MCF 10A (cell line): Measurements from ENCODE around the gene QSOX2. TPM values are rescaled to one million over a fixed set of nuclear protein-coding genes. Genes with fewer than 3 reads are reported as not detected.

Experiments
- BruUV-seq: library from RNA; stranded (reverse); fragments of 400-500 nt; replicated peaks from 2 replicates; lab custom pipeline; 2021; lab: Mats Ljungman, UMichigan
- CTCF ChIA-PET: fragments of 300-600 bp; sonication (Branson Sonifier 250); formaldehyde crosslinking; extraction: SDS; loops from one replicate; lab custom pipeline; 2021; ENCODE audit warnings: antibody characterized with exemption, inconsistent platforms; lab: Yijun Ruan, JAX
- POLR2A ChIA-PET: fragments of 300-600, 350-650 bp; sonication (Branson Sonifier 250); formaldehyde crosslinking; extraction: SDS; loops from one replicate; lab custom pipeline; 2020; ENCODE audit warnings: antibody characterized with exemption, inconsistent platforms; lab: Yijun Ruan, JAX
- DNase-seq: peaks from one replicate; pipeline ENCODE4 v3.0.0-alpha.2; 2018; ENCODE audit not compliant: unreplicated experiment
- H3K27ac Mint-ChIP-seq: one replicate; pipeline ENCODE4 v1.8.0; 2022; ENCODE audit warnings: mild to moderate bottlenecking, low read depth, mixed read lengths; ENCODE audit not compliant: unreplicated experiment
- H3K27me3 Mint-ChIP-seq: one replicate; pipeline ENCODE4 v1.8.0; 2022; ENCODE audit warnings: mixed read lengths; ENCODE audit not compliant: insufficient read depth, unreplicated experiment
- H3K36me3 Mint-ChIP-seq: one replicate; pipeline ENCODE4 v1.8.0; 2022; ENCODE audit warnings: mild to moderate bottlenecking, moderate library complexity, mixed read lengths; ENCODE audit not compliant: insufficient read depth, unreplicated experiment
- H3K4me1 Mint-ChIP-seq: one replicate; pipeline ENCODE4 v1.8.0; 2022; ENCODE audit warnings: mixed read lengths; ENCODE audit not compliant: insufficient read depth, unreplicated experiment
- H3K4me3 Mint-ChIP-seq: one replicate; pipeline ENCODE4 v1.8.0; 2022; ENCODE audit warnings: mild to moderate bottlenecking, moderate library complexity, mixed read lengths; ENCODE audit not compliant: unreplicated experiment
- H3K9me3 Mint-ChIP-seq: one replicate; pipeline ENCODE4 v1.8.0; 2022; ENCODE audit warnings: mixed read lengths; ENCODE audit not compliant: unreplicated experiment
- intact Hi-C: fragments of 100-400 bp; cut with micrococcal nuclease; formaldehyde crosslinking; loops from 2 replicates; pipeline ENCODE4 v1.14.1; 2022
- total RNA-seq: library from RNA; stranded (reverse); gene quantifications from 2 replicates; pipeline ENCODE4 v1.2.3, GENCODE V29; 2022
- TF ChIP-seq, protein P1 (sequence below): fragments of 200-600 bp; IDR thresholded peaks from one replicate; pipeline ENCODE4 v1.8.0; 2022; ENCODE audit warnings: antibody characterized with exemption, mild to moderate bottlenecking; ENCODE audit not compliant: unreplicated experiment

The QSOX2 gene
- total RNA-seq, 1 experiment from 2014 or later, result 27.7 TPM

DNA sequence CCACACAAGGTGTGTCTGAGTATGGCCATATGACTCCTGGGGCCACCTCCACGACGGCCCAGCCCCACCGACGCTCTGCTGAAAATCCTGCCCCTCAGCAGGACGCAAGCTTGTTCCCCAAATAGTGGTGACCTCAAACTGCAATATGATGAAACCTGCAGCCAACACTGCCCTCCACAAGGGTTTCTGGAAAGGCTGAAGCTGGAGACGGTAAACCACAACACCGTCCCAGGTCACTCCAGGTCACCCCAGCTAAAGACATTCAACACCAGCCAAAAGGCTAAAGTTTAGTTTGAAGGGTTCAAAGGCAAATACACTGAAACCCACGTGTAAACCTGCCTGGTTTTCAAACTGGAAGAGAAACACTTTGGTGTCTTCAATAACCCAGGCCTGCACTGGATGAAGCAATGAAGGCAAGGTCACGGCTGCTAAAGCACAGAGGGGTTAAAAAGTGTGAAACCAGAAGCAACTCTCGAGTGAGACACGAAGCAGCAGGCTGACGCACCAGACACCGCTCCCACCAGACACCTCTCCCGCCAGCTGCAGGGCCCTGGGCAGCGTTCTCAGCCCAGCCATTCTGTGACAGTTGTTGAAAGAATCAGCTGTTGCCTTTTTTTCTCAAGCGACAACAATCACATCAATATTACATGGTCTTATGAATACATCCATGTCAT, 38.9 kb downstream of the QSOX2 start:
- TF ChIP-seq, protein P1, sequence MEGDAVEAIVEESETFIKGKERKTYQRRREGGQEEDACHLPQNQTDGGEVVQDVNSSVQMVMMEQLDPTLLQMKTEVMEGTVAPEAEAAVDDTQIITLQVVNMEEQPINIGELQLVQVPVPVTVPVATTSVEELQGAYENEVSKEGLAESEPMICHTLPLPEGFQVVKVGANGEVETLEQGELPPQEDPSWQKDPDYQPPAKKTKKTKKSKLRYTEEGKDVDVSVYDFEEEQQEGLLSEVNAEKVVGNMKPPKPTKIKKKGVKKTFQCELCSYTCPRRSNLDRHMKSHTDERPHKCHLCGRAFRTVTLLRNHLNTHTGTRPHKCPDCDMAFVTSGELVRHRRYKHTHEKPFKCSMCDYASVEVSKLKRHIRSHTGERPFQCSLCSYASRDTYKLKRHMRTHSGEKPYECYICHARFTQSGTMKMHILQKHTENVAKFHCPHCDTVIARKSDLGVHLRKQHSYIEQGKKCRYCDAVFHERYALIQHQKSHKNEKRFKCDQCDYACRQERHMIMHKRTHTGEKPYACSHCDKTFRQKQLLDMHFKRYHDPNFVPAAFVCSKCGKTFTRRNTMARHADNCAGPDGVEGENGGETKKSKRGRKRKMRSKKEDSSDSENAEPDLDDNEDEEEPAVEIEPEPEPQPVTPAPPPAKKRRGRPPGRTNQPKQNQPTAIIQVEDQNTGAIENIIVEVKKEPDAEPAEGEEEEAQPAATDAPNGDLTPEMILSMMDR, result no peak
- H3K27me3 Mint-ChIP-seq, result peaks cover 11% of the 10 kb centered on the region
- intact Hi-C loops, result no loop called here
- no peak for DNase-seq
- H3K27ac Mint-ChIP-seq, result no peak overlapping the region
- H3K9me3 Mint-ChIP-seq, result no peaks in the 10 kb centered on the region
- no peak overlapping the region for H3K4me3 Mint-ChIP-seq
- peaks cover 22% of the 10 kb centered on the region for H3K36me3 Mint-ChIP-seq
- BruUV-seq, result no TSS peak
- ChIA-PET CTCF (interaction anchor here (0.6 to 0.9 kb wide), 2 partner anchors 20 to 37 kb away, joined by 3 read pairs; no protein-coding TSS in a partner anchor), POLR2A (no interaction called here)
- no peaks in the 10 kb centered on the region for H3K4me1 Mint-ChIP-seq

DNA sequence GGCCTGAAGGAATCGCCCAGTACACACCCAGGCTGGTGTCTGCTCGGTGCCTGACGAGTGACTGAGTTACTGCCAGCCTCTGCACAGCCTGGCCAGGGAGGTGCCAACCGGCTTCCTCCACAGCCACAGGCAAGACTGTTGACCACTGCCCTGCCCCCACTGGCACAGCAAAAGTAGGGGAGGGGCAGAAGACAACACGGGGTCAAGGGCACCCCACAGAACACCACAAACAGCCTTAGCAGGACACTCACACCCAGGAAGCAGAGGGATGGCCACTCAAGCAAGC, 40.0 kb downstream of the QSOX2 start:
- no peak overlapping the region for H3K27ac Mint-ChIP-seq
- intact Hi-C loops, result no loop called here
- no TSS peak for BruUV-seq
- CTCF ChIA-PET, result no interaction called here
- POLR2A ChIA-PET, result no interaction called here
- no peak for DNase-seq
- peaks cover 11% of the 10 kb centered on the region for H3K27me3 Mint-ChIP-seq
- H3K4me3 Mint-ChIP-seq, result no peak overlapping the region
- TF ChIP-seq, protein P1, result no peak
- H3K36me3 Mint-ChIP-seq, result peaks cover 22% of the 10 kb centered on the region
- H3K4me1 Mint-ChIP-seq, result no peaks in the 10 kb centered on the region
- H3K9me3 Mint-ChIP-seq, result no peaks in the 10 kb centered on the region

DNA sequence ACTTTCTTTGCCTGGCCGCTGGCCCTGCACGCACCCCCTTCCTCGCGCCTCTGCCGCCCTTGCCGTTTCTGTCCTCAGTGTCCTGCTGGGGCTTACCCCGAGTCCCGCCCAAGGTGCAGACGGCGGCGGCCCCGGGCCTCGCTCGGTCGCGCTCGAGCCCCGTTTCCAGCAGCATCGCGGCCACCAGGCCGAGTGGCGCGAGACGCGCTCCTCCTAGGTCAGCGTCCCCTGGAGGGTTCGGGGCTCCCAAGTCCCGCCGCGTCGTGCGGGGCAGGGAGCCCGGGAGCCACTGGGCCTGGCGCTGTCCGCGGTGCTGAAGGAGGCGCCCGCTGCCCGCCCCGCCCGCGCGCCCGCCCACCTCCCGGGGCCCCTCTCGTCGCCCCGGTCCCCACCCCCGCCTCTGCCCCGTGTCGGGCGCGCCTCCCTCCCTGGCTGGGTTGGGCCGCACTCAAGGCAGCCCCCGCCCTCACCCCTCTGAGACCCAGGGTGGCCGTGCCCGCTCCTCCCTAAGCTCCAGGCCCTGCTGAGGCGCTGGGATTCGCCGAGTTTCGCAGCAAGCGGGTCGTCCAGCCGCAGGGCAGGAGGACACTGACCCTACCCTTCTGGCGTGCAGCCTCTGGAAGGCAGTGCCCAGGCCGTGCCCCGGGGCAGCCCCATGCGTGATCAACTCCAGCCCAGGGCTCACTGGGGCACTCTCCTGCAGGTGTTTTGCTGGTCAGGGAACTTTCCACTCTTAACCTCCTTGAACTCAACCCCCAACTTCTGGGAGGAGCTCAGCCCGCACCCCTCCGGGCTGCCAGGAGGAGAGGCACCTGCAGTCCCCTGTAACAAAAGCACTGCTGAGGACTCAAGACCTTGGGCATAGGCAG, 40.5 kb downstream of the QSOX2 start, which contains the start of gene LHX3:
TSS of gene LHX3 (minus strand) at position 291 of the 869 bp plus-strand sequence. CDS start at position 175, 116 bp downstream.
- ChIA-PET CTCF (interaction anchor here (1.4 kb wide), 1 partner anchor 79 kb away, joined by 7 read pairs; no protein-coding TSS in a partner anchor), POLR2A (no interaction called here)
- intact Hi-C loops, result no loop called here
- no TSS peak for BruUV-seq
- no peaks in the 10 kb centered on the region for H3K9me3 Mint-ChIP-seq
- H3K27ac Mint-ChIP-seq, result no peak within 1 kb of the TSS
- no peak for DNase-seq
- no peaks in the 10 kb centered on the region for H3K4me1 Mint-ChIP-seq
- peaks cover 11% of the 10 kb centered on the region for H3K27me3 Mint-ChIP-seq
- TF ChIP-seq, protein P1, result no peak
- no peak within 1 kb of the TSS for H3K4me3 Mint-ChIP-seq
- H3K36me3 Mint-ChIP-seq, result peaks cover 22% of the 10 kb centered on the region

GRCh38 chr9:136204145-136204805, 41.3 kb downstream of the QSOX2 start:
- Mint-ChIP-seq H3K27ac (no peak overlapping the region), H3K27me3 (peaks cover 11% of the 10 kb centered on the region), H3K36me3 (peaks cover 17% of the 10 kb centered on the region), H3K4me3 (no peak overlapping the region), H3K4me1 (no peaks in the 10 kb centered on the region), H3K9me3 (no peaks in the 10 kb centered on the region)
- intact Hi-C loops, result no loop called here
- DNase-seq, result no peak
- no TSS peak for BruUV-seq
- POLR2A ChIA-PET, result no interaction called here
- TF ChIP-seq, protein P1, result no peak
- CTCF ChIA-PET, result interaction anchor here (1.4 kb wide), 1 partner anchor 80 kb away, joined by 7 read pairs; no protein-coding TSS in a partner anchor
